Liver (tissue), 3 donors: ENCODE results near the gene LRRC8B.

Experiments
- ATF3 ChIP-seq: IDR thresholded peaks from 2 replicates; pipeline ENCODE4 v1.6.1; 2016; ENCODE audit warnings: antibody characterized with exemption
- EGR1 ChIP-seq, 2 donors: IDR thresholded peaks; 2 replicates each; pipeline ENCODE4 v1.6.1; 2016 to 2018; ENCODE audit warnings: antibody characterized with exemption in 2 of 2, low read depth in 2 of 2
- GABPA ChIP-seq, 2 donors: IDR thresholded peaks in 1 of 2; conservative IDR thresholded peaks in 1 of 2; 2 replicates each; pipeline ENCODE4 v1.6.1; 2016; ENCODE audit warnings: antibody characterized with exemption in 2 of 2, mild to moderate bottlenecking in 1 of 2, moderate library complexity in 1 of 2
- HNF4G ChIP-seq: IDR thresholded peaks from 2 replicates; pipeline ENCODE4 v1.6.1; 2016; ENCODE audit warnings: antibody characterized with exemption
- JUND ChIP-seq, 2 donors: IDR thresholded peaks; 2 replicates each; pipeline ENCODE4 v1.6.1; 2016; ENCODE audit warnings: antibody characterized with exemption in 2 of 2
- MAX ChIP-seq: IDR thresholded peaks from 2 replicates; pipeline ENCODE4 v1.6.1; 2016; ENCODE audit warnings: antibody characterized with exemption
- RAD21 ChIP-seq, 2 donors: IDR thresholded peaks; 2 replicates each; pipeline ENCODE4 v1.6.1; 2016; ENCODE audit warnings: antibody characterized with exemption in 2 of 2, mild to moderate bottlenecking in 2 of 2
- REST ChIP-seq: IDR thresholded peaks from 2 replicates; pipeline ENCODE4 v1.6.1; 2016; ENCODE audit warnings: antibody characterized with exemption, mild to moderate bottlenecking
- RXRA ChIP-seq, 2 donors: IDR thresholded peaks; 2 replicates each; pipeline ENCODE4 v1.6.1; 2017 to 2018; ENCODE audit warnings: antibody characterized with exemption in 2 of 2, mild to moderate bottlenecking in 1 of 2
- SP1 ChIP-seq: IDR thresholded peaks from 2 replicates; pipeline ENCODE4 v1.6.1; 2018; ENCODE audit warnings: antibody characterized with exemption, mild to moderate bottlenecking
- TAF1 ChIP-seq: conservative IDR thresholded peaks from 2 replicates; pipeline ENCODE4 v1.6.1; 2016; ENCODE audit warnings: antibody characterized with exemption, mild to moderate bottlenecking
- YY1 ChIP-seq: IDR thresholded peaks from 2 replicates; pipeline ENCODE4 v1.6.1; 2016; ENCODE audit warnings: antibody characterized with exemption, mild to moderate bottlenecking
- ZBTB33 ChIP-seq: IDR thresholded peaks from 2 replicates; pipeline ENCODE4 v1.6.1; 2016; ENCODE audit warnings: antibody characterized with exemption
- TF ChIP-seq, protein P1 (sequence below): fragments of 150-350 bp; IDR thresholded peaks from 2 replicates; pipeline ENCODE4 v1.5.1; 2017; ENCODE audit warnings: improper control_type of control experiment, low read depth, low read length; ENCODE audit not compliant: missing input control
- donor health status: healthy.
- donor health status: healthy.

- no peak for TF ChIP-seq YY1
- TF ChIP-seq, protein P1, sequence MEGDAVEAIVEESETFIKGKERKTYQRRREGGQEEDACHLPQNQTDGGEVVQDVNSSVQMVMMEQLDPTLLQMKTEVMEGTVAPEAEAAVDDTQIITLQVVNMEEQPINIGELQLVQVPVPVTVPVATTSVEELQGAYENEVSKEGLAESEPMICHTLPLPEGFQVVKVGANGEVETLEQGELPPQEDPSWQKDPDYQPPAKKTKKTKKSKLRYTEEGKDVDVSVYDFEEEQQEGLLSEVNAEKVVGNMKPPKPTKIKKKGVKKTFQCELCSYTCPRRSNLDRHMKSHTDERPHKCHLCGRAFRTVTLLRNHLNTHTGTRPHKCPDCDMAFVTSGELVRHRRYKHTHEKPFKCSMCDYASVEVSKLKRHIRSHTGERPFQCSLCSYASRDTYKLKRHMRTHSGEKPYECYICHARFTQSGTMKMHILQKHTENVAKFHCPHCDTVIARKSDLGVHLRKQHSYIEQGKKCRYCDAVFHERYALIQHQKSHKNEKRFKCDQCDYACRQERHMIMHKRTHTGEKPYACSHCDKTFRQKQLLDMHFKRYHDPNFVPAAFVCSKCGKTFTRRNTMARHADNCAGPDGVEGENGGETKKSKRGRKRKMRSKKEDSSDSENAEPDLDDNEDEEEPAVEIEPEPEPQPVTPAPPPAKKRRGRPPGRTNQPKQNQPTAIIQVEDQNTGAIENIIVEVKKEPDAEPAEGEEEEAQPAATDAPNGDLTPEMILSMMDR: no peak
- TF ChIP-seq HNF4G: no peak
- TF ChIP-seq JUND (IDR thresholded peaks at IDR 0.05): no peak
- no peak for TF ChIP-seq TAF1
- TF ChIP-seq SP1: no peak
- TF ChIP-seq ZBTB33: no peak
- no peak for TF ChIP-seq REST
- TF ChIP-seq MAX: no peak
- no peak for TF ChIP-seq RAD21 (IDR thresholded peaks at IDR 0.05)
- no peak for TF ChIP-seq GABPA (IDR thresholded peaks at IDR 0.05 in 1 of 2, conservative IDR thresholded peaks at IDR 0.05 in 1 of 2)
- no peak for TF ChIP-seq ATF3
- no peak for TF ChIP-seq EGR1 (IDR thresholded peaks at IDR 0.05; ENCODE audit: low read depth in 2 of 2)
- TF ChIP-seq RXRA (IDR thresholded peaks at IDR 0.05): no peak
Measured at GRCh38 chr1:89489047-89489729, 35.4 kb upstream of the LRRC8B start.
